Ishikawa (cell line): ENCODE data around the gene MLLT6.

ENCODE experiments used
- CEBPB ChIP-seq: IDR thresholded peaks from 2 replicates; pipeline ENCODE4 v1.6.1; 2012
- EGR1 ChIP-seq: IDR thresholded peaks from 2 replicates; pipeline ENCODE4 v1.6.1; 2012
- EP300 ChIP-seq: IDR thresholded peaks from 2 replicates; pipeline ENCODE4 v1.6.1; 2012; ENCODE audit warnings: borderline replicate concordance
- REST ChIP-seq: IDR thresholded peaks from 2 replicates; pipeline ENCODE4 v1.6.1; 2012; ENCODE audit warnings: low read depth, mild to moderate bottlenecking
- ZBTB7A ChIP-seq: IDR thresholded peaks from 2 replicates; pipeline ENCODE4 v1.6.1; 2012; ENCODE audit warnings: low read depth

- TF ChIP-seq REST (no peak), EP300 (no peak), ZBTB7A (no peak), EGR1 (no peak), CEBPB (no peak)
Measured at GRCh38 chr17:38753071-38753506, 48.0 kb downstream of the MLLT6 start.
